K562 (cell line): ENCODE data around the gene NLGN3. TPM values are rescaled to one million over a fixed set of nuclear protein-coding genes. Genes with fewer than 3 reads are reported as not detected.

Source experiments
- MEF2A ChIP-seq: IDR thresholded peaks from 2 replicates; pipeline ENCODE4 v1.6.1; 2011; ENCODE audit warnings: low read depth, mild to moderate bottlenecking, low read length, moderate library complexity; ENCODE audit not compliant: control insufficient read depth
- ZBED1 ChIP-seq: IDR thresholded peaks from 2 replicates; pipeline ENCODE4 v1.6.1; 2014
- polyA plus RNA-seq, 8 experiments: library from polyadenylated mRNA; depleted of rRNA in 4 of 8; stranded (reverse) in 5 of 8; unstranded in 3 of 8; fragments of >200 nt; fragmentation: Nextera tagmentation in 2 of 8; fragmentation: Illumina TruSeq in 1 of 8; extraction: Ambion mirVana in 2 of 8; extraction: Trizol in 1 of 8; gene quantifications; 2 replicates each; pipeline versions ENCODE4 v1.2.1 to v1.2.3, GENCODE V29; 2011 to 2014; ENCODE audit warnings: inconsistent platforms in 1 of 8, missing spikeins in 1 of 8
- total RNA-seq, 7 experiments: library from RNA; depleted of rRNA in 6 of 7; stranded (reverse); fragments of >200 nt in 6 of 7; fragmentation: Illumina TruSeq in 2 of 7; extraction: Trizol in 2 of 7; gene quantifications; 2 replicates each; pipeline versions ENCODE4 v1.2.1 to v1.2.3, GENCODE V29; 2011 to 2021; ENCODE audit warnings: low replicate concordance in 1 of 7
- TF ChIP-seq, protein P1 (sequence below), 2 experiments: fragments of 450-650 bp; IDR thresholded peaks; 2 replicates each; pipeline ENCODE4 v1.6.1; 2016
- TF ChIP-seq, protein P2 (sequence below): IDR thresholded peaks from 3 replicates; pipeline ENCODE4 v1.6.1; 2011; ENCODE audit warnings: borderline replicate concordance, mild to moderate bottlenecking, moderate library complexity; ENCODE audit not compliant: insufficient read length; ENCODE audit errors: extremely low read depth
- TF ChIP-seq, protein P3 (sequence below): sonication (generic); formaldehyde crosslinking; IDR thresholded peaks from 2 replicates; pipeline ENCODE4 v1.4.0; 2020; ENCODE audit warnings: mild to moderate bottlenecking, missing genetic modification reagents
- TF ChIP-seq, protein P4 (sequence below): fragments of 250-450 bp; sonication (Bioruptor Pico); IDR thresholded peaks from 2 replicates; pipeline ENCODE4 v1.4.0; 2020; ENCODE audit warnings: mild to moderate bottlenecking, moderate library complexity
- TF ChIP-seq, protein P5 (sequence below): sonication (generic); formaldehyde crosslinking; IDR thresholded peaks from 2 replicates; pipeline ENCODE4 v1.8.1; 2022; ENCODE audit warnings: missing genetic modification reagents
- TF ChIP-seq, protein P6 (sequence below): fragments of 250-450 bp; sonication (Bioruptor Pico); IDR thresholded peaks from 2 replicates; pipeline ENCODE4 v1.9.0; 2021; ENCODE audit warnings: mild to moderate bottlenecking, inconsistent platforms

The NLGN3 gene
- total and polyA plus RNA-seq, 9 of the 15 experiments (the other 6 are each of a cell fraction or from before 2014, with no cell fraction given): 0.03 to 0.86 (median 0.25) TPM

DNA sequence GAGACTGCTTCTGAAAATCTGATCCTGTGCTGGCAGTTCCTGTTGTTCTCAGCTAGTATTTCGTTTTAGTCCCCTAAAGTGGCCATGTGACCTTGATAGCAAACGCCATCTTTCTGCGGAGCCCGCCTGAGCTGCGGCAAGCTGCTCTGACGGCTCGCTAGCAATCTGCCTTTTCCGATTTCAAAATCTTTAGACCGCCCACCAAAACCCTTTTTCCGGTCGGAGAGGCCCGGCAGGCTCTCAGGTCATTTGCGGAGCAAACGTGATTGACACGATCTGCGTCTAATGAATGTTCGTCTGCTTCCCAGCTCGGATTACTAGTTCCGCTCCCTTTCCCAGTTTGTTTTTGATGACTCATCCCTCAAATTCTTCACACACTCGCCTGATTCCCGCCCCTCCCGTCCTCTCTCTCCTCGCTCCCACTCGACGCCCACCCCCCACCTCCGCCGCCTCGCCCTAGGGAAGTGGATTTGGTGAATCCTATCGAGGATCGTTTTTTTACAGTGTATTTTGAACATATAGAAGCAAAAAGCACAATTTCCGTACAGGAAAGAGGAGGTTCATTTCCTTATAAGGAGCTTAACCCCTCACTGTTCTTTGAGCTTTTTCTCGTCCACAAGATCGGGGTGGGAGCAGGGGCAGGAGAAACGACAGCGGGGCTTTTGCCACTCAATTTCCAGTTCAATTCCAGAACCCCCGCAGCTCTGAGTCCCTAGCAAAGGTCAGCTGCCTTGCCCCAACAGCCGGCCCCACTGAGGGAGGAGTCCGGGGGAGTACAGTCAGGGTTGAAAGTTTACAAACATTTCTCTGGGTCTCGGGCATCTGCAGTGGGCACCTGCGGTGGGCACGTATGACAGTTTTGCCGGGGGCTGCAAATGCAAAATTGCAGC is 37.5 kb downstream of the NLGN3 start (continued):
- TF ChIP-seq, protein P1, sequence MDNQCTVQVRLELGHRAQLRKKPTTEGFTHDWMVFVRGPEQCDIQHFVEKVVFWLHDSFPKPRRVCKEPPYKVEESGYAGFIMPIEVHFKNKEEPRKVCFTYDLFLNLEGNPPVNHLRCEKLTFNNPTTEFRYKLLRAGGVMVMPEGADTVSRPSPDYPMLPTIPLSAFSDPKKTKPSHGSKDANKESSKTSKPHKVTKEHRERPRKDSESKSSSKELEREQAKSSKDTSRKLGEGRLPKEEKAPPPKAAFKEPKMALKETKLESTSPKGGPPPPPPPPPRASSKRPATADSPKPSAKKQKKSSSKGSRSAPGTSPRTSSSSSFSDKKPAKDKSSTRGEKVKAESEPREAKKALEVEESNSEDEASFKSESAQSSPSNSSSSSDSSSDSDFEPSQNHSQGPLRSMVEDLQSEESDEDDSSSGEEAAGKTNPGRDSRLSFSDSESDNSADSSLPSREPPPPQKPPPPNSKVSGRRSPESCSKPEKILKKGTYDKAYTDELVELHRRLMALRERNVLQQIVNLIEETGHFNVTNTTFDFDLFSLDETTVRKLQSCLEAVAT (IDR thresholded peaks at IDR 0.05): no peak
- TF ChIP-seq, protein P2, sequence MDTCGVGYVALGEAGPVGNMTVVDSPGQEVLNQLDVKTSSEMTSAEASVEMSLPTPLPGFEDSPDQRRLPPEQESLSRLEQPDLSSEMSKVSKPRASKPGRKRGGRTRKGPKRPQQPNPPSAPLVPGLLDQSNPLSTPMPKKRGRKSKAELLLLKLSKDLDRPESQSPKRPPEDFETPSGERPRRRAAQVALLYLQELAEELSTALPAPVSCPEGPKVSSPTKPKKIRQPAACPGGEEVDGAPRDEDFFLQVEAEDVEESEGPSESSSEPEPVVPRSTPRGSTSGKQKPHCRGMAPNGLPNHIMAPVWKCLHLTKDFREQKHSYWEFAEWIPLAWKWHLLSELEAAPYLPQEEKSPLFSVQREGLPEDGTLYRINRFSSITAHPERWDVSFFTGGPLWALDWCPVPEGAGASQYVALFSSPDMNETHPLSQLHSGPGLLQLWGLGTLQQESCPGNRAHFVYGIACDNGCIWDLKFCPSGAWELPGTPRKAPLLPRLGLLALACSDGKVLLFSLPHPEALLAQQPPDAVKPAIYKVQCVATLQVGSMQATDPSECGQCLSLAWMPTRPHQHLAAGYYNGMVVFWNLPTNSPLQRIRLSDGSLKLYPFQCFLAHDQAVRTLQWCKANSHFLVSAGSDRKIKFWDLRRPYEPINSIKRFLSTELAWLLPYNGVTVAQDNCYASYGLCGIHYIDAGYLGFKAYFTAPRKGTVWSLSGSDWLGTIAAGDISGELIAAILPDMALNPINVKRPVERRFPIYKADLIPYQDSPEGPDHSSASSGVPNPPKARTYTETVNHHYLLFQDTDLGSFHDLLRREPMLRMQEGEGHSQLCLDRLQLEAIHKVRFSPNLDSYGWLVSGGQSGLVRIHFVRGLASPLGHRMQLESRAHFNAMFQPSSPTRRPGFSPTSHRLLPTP: no peak
- TF ChIP-seq, protein P3, sequence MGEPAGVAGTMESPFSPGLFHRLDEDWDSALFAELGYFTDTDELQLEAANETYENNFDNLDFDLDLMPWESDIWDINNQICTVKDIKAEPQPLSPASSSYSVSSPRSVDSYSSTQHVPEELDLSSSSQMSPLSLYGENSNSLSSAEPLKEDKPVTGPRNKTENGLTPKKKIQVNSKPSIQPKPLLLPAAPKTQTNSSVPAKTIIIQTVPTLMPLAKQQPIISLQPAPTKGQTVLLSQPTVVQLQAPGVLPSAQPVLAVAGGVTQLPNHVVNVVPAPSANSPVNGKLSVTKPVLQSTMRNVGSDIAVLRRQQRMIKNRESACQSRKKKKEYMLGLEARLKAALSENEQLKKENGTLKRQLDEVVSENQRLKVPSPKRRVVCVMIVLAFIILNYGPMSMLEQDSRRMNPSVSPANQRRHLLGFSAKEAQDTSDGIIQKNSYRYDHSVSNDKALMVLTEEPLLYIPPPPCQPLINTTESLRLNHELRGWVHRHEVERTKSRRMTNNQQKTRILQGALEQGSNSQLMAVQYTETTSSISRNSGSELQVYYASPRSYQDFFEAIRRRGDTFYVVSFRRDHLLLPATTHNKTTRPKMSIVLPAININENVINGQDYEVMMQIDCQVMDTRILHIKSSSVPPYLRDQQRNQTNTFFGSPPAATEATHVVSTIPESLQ (CRISPR knock-in tag): no peak
- TF ChIP-seq, protein P4, sequence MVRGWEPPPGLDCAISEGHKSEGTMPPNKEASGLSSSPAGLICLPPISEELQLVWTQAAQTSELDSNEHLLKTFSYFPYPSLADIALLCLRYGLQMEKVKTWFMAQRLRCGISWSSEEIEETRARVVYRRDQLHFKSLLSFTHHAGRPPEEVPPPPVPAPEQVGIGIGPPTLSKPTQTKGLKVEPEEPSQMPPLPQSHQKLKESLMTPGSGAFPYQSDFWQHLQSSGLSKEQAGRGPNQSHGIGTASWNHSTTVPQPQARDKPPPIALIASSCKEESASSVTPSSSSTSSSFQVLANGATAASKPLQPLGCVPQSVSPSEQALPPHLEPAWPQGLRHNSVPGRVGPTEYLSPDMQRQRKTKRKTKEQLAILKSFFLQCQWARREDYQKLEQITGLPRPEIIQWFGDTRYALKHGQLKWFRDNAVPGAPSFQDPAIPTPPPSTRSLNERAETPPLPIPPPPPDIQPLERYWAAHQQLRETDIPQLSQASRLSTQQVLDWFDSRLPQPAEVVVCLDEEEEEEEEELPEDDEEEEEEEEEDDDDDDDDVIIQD: no peak
- TF ChIP-seq, protein P5, sequence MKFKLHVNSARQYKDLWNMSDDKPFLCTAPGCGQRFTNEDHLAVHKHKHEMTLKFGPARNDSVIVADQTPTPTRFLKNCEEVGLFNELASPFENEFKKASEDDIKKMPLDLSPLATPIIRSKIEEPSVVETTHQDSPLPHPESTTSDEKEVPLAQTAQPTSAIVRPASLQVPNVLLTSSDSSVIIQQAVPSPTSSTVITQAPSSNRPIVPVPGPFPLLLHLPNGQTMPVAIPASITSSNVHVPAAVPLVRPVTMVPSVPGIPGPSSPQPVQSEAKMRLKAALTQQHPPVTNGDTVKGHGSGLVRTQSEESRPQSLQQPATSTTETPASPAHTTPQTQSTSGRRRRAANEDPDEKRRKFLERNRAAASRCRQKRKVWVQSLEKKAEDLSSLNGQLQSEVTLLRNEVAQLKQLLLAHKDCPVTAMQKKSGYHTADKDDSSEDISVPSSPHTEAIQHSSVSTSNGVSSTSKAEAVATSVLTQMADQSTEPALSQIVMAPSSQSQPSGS (CRISPR knock-in tag): no peak
- TF ChIP-seq, protein P6, sequence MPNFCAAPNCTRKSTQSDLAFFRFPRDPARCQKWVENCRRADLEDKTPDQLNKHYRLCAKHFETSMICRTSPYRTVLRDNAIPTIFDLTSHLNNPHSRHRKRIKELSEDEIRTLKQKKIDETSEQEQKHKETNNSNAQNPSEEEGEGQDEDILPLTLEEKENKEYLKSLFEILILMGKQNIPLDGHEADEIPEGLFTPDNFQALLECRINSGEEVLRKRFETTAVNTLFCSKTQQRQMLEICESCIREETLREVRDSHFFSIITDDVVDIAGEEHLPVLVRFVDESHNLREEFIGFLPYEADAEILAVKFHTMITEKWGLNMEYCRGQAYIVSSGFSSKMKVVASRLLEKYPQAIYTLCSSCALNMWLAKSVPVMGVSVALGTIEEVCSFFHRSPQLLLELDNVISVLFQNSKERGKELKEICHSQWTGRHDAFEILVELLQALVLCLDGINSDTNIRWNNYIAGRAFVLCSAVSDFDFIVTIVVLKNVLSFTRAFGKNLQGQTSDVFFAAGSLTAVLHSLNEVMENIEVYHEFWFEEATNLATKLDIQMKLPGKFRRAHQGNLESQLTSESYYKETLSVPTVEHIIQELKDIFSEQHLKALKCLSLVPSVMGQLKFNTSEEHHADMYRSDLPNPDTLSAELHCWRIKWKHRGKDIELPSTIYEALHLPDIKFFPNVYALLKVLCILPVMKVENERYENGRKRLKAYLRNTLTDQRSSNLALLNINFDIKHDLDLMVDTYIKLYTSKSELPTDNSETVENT: no peak
- TF ChIP-seq ZBED1: no peak
- no peak for TF ChIP-seq MEF2A
